DOHH2 (cell line): Measurements from ENCODE around the gene MACROD2.

Source experiments
- H3F3A ChIP-seq: fragments of 200-600 bp; sonication (generic), shearing (Covaris generic); 2 replicates; pipeline ENCODE4 v1.6.0; 2016; ENCODE audit warnings: antibody characterized with exemption, mild to moderate bottlenecking; ENCODE audit not compliant: control insufficient read depth, insufficient read depth
- H3K27ac ChIP-seq: fragments of 200-600 bp; sonication (generic); 2 replicates; pipeline ENCODE4 v1.5.1; 2014; ENCODE audit warnings: low read depth, mild to moderate bottlenecking, low read length, moderate library complexity
- H3K27me3 ChIP-seq: fragments of 200-600 bp; sonication (generic); 2 replicates; pipeline ENCODE4 v1.6.1; 2014; ENCODE audit warnings: mild to moderate bottlenecking, low read length, mixed read lengths; ENCODE audit not compliant: control insufficient read depth
- H3K36me3 ChIP-seq: fragments of 200-600 bp; sonication (generic); 2 replicates; pipeline ENCODE4 v1.6.1; 2014; ENCODE audit warnings: mild to moderate bottlenecking, low read length, moderate library complexity, mixed read lengths; ENCODE audit not compliant: control insufficient read depth
- H3K4me1 ChIP-seq: fragments of 200-600 bp; sonication (generic); 2 replicates; pipeline ENCODE4 v1.6.1; 2014; ENCODE audit warnings: mild to moderate bottlenecking, low read length, mixed read lengths; ENCODE audit not compliant: control insufficient read depth
- H3K4me2 ChIP-seq: fragments of 200-600 bp; sonication (generic); 2 replicates; pipeline ENCODE4 v1.6.0; 2014; ENCODE audit warnings: mild to moderate bottlenecking, low read length, moderate library complexity
- H3K4me3 ChIP-seq: fragments of 200-600 bp; sonication (generic); 2 replicates; pipeline ENCODE4 v1.5.1; 2014; ENCODE audit warnings: mild to moderate bottlenecking, low read length, mixed read lengths
- H3K79me2 ChIP-seq: fragments of 200-600 bp; sonication (generic); 2 replicates; pipeline ENCODE4 v1.6.1; 2014; ENCODE audit warnings: mild to moderate bottlenecking, low read length, mixed read lengths; ENCODE audit not compliant: control insufficient read depth
- H3K9me2 ChIP-seq: fragments of 200-600 bp; sonication (generic); replicated peaks from 2 replicates; pipeline ENCODE4 v1.6.1; 2014; ENCODE audit warnings: mild to moderate bottlenecking, low read length, mixed read lengths; ENCODE audit not compliant: control insufficient read depth
- H3K9me3 ChIP-seq: fragments of 200-600 bp; sonication (generic); 2 replicates; pipeline ENCODE4 v1.6.1; 2014; ENCODE audit warnings: antibody characterized with exemption, low read length, mixed read lengths; ENCODE audit not compliant: control insufficient read depth, insufficient read depth
- H4K20me1 ChIP-seq: fragments of 200-600 bp; sonication (generic); 2 replicates; pipeline ENCODE4 v1.6.0; 2014; ENCODE audit warnings: low read depth, mild to moderate bottlenecking, antibody characterized with exemption, low read length, moderate library complexity; ENCODE audit not compliant: control insufficient read depth, insufficient read depth
- CTCF ChIP-seq: fragments of 200-600 bp; sonication (generic); IDR thresholded peaks from one replicate; pipeline ENCODE4 v1.5.1; 2014; ENCODE audit warnings: antibody characterized with exemption, mild to moderate bottlenecking, low read depth, low read length; ENCODE audit not compliant: poor library complexity, severe bottlenecking
- EZH2phosphoT487 ChIP-seq: fragments of 200-600 bp; sonication (generic); IDR thresholded peaks from 2 replicates; pipeline ENCODE4 v1.6.1; 2017; ENCODE audit warnings: borderline replicate concordance, mild to moderate bottlenecking, antibody characterized with exemption, low read length, moderate library complexity, mixed read lengths

The MACROD2 gene

GRCh38 chr20:15248618-15249395 is 1253.5 kb downstream of the MACROD2 start:
- no peaks in the 10 kb centered on the region for H3K9me3 ChIP-seq
- no peak overlapping the region for H3K27ac ChIP-seq
- H3K4me3 ChIP-seq: no peak overlapping the region
- no peaks in the 10 kb centered on the region for H3K4me1 ChIP-seq
- H3F3A ChIP-seq: no peaks in the 10 kb centered on the region
- no peaks in the 10 kb centered on the region for H3K9me2 ChIP-seq
- no peak overlapping the region for H3K4me2 ChIP-seq
- H3K36me3 ChIP-seq: no peaks in the 10 kb centered on the region
- no peaks in the 10 kb centered on the region for H4K20me1 ChIP-seq
- H3K79me2 ChIP-seq: no peaks in the 10 kb centered on the region
- no peaks in the 10 kb centered on the region for H3K27me3 ChIP-seq
- TF ChIP-seq CTCF: no peak
- TF ChIP-seq EZH2phosphoT487: no peak

GRCh38 chr20:15251171-15251570 is 1255.9 kb downstream of the MACROD2 start:
- H3K27ac ChIP-seq: no peak overlapping the region
- H4K20me1 ChIP-seq: no peaks in the 10 kb centered on the region
- no peak overlapping the region for H3K4me3 ChIP-seq
- no peaks in the 10 kb centered on the region for H3K4me1 ChIP-seq
- no peaks in the 10 kb centered on the region for H3F3A ChIP-seq
- H3K9me3 ChIP-seq: no peaks in the 10 kb centered on the region
- H3K36me3 ChIP-seq: no peaks in the 10 kb centered on the region
- H3K9me2 ChIP-seq: no peaks in the 10 kb centered on the region
- H3K4me2 ChIP-seq: no peak overlapping the region
- no peaks in the 10 kb centered on the region for H3K79me2 ChIP-seq
- no peaks in the 10 kb centered on the region for H3K27me3 ChIP-seq
- no peak for TF ChIP-seq EZH2phosphoT487
- TF ChIP-seq CTCF: no peak

- Histone ChIP-seq H3K4me2 (no peak overlapping the region), H3K4me1 (no peaks in the 10 kb centered on the region), H3K4me3 (no peak overlapping the region), H3K9me2 (no peaks in the 10 kb centered on the region), H3K27me3 (no peaks in the 10 kb centered on the region), H4K20me1 (no peaks in the 10 kb centered on the region), H3K27ac (no peak overlapping the region), H3K79me2 (no peaks in the 10 kb centered on the region), H3K9me3 (no peaks in the 10 kb centered on the region), H3K36me3 (no peaks in the 10 kb centered on the region), H3F3A (no peaks in the 10 kb centered on the region)
- TF ChIP-seq EZH2phosphoT487 (no peak), CTCF (no peak)
These were observed 1257.0 kb downstream of the MACROD2 start for GRCh38 chr20:15252304-15252703.
